GM08714 (cell line): ENCODE results near the gene CBFA2T2.
"Not testable (repeated sequence)": the region's sequence is repeated elsewhere in the genome, so short reads cannot be mapped to it uniquely, and the experiment has no call there.

Experiments used
- H3K4me3 ChIP-seq: fragments of 200-500 bp; sonication (Bioruptor generic); 2 replicates; pipeline ENCODE4 v1.5.1; 2014; ENCODE audit warnings: mild to moderate bottlenecking, low read length, inconsistent platforms
- ZNF274 ChIP-seq: IDR thresholded peaks from 2 replicates; pipeline ENCODE4 v1.6.1; 2012; ENCODE audit warnings: mild to moderate bottlenecking, low read depth, low read length

The CBFA2T2 gene

GRCh38 chr20:33515569-33516216 is 25.8 kb downstream of the CBFA2T2 start:
- no peak for TF ChIP-seq ZNF274
- no peak overlapping the region for H3K4me3 ChIP-seq

DNA sequence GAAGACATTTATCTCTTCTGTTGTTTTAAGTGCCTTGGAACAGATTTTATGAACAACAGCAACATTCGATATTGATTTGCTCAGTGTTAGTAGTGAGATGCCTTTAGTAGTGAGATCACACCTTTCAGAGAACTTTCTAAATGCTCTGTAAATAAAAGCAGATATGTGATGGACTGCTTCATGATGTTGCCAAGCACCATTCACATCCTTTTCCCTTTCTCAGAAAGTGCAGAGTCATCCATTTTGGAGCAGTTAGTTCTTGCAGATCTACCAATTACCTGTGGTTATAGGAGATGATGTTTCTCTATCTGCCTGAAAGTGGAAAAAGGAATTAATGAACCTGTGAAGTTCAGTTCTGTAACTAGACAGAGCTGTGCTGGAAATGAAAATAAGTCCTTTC is 27.0 kb downstream of the CBFA2T2 start:
- H3K4me3 ChIP-seq: no peak overlapping the region
- no peak for TF ChIP-seq ZNF274

GRCh38 chr20:33518071-33518470 is 28.2 kb downstream of the CBFA2T2 start:
- TF ChIP-seq ZNF274: no peak

DNA sequence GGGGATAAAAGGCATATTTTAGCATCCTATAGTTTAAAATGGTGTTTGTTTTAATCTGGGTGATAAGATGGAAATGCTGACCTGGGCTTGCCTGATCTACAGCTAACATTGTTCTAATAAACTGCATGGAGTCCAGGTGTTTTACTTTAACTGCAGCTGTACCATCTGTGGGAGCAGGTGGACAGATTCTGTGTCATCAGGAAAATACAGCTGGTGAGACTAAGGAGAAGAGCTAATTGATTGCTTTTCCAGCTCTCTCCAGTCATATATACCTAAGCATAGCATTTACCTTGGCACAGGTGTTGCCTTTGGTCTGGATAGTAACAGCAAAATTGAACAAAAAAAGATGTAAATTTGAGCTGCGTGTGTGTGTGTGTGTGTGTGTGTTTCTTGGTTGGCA is 31.6 kb downstream of the CBFA2T2 start:
- TF ChIP-seq ZNF274: no peak
- no peak overlapping the region for H3K4me3 ChIP-seq

More at GRCh38 chr20:33518071-33518470, 28.2 kb downstream of the CBFA2T2 start:
- H3K4me3 ChIP-seq: no peak overlapping the region

GRCh38 chr20:33522256-33522820 is 32.4 kb downstream of the CBFA2T2 start:
- TF ChIP-seq ZNF274: no peak
- H3K4me3 ChIP-seq: no peak overlapping the region

GRCh38 chr20:33524261-33524660 is 34.4 kb downstream of the CBFA2T2 start:
- TF ChIP-seq ZNF274: no peak
- no peak overlapping the region for H3K4me3 ChIP-seq

DNA sequence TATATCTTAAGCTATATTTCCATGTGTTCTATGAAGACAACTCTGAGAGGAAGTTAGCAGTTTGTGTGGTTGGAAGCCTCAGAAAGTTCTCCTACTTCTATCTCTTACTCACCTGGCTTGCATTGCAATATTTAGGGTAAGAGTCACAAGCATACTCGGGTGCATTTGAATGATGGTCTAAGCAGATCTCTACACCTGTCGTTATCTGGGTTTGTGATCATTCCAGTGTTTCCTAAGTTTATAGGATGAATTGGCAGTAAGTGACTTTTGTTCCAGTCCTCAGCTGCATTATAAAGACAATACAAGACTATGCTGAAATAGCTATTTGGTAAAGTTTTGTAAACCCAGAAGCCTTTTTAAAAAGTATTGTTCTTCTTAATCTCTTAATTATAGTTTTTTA is 36.9 kb downstream of the CBFA2T2 start:
- no peak for TF ChIP-seq ZNF274
- H3K4me3 ChIP-seq: no peak overlapping the region

GRCh38 chr20:33531047-33531877 is 41.4 kb downstream of the CBFA2T2 start:
- H3K4me3 ChIP-seq: no peak overlapping the region
- TF ChIP-seq ZNF274: no peak

GRCh38 chr20:33531885-33532284 is 42.0 kb downstream of the CBFA2T2 start:
- TF ChIP-seq ZNF274: no peak
- H3K4me3 ChIP-seq: no peak overlapping the region

DNA sequence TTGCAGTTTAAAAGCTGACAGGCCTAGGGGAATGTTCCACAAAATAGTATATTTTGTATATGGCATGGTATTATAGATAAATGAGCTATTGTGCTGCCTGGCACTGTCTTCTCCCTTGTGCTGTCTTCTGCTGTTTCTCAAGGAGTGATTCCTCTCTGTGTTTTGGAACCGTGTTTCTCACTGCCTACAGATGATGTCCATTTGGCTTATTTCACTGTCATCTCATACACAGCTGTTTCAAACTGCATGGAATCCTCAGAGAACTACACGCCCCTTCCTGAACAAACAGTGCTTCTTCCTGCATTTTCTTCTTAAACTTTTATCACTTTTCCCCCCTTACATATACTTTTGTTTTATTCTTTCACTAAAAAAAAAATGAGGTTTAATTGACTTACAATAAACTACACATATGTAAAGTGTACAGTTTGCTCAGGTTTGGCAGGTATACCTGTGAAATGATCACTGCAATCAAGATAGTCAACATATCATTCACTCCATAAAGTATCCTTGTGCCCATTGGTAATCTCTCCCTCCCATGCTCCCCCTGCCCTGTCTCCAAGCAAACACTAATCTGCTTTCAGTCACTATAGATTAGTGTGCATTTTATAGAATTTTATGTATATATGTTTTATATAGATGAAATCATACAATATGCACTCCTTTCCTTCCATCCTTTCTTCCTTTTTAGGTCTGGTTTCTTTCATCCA is 43.0 kb downstream of the CBFA2T2 start:
- TF ChIP-seq ZNF274: no peak
- H3K4me3 ChIP-seq: no peak overlapping the region

- H3K4me3 ChIP-seq: not testable (repeated sequence)
Observed at GRCh38 chr20:33535717-33536116, 45.8 kb downstream of the CBFA2T2 start.

- no peak overlapping the region for H3K4me3 ChIP-seq
- no peak for TF ChIP-seq ZNF274
Observed at GRCh38 chr20:33537608-33538007, 47.7 kb downstream of the CBFA2T2 start.

DNA sequence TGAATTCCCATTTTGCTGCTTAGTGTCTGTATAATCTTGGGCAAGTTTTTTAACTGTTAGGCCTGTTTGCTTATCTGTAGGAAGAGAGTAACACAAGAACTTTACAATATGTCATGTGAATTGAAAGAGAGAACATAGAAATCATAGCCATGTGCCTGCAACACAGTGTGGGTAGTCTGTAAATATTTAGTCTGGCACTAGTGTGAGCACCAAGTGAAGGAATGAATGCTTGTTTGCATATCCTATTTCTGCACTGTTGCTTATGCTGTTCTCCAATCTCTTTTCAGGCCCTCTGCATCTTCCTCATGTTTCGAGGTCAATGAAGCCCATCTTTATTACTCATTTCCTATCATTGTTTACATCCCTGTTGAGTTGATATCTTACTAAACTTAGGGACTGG is 49.2 kb downstream of the CBFA2T2 start:
- TF ChIP-seq ZNF274: no peak
- H3K4me3 ChIP-seq: no peak overlapping the region

- no peak for TF ChIP-seq ZNF274
- H3K4me3 ChIP-seq: no peak overlapping the region
Observed at GRCh38 chr20:33540427-33540826, 50.5 kb downstream of the CBFA2T2 start.
